ENCODE data around the gene SMAD7.

DNA sequence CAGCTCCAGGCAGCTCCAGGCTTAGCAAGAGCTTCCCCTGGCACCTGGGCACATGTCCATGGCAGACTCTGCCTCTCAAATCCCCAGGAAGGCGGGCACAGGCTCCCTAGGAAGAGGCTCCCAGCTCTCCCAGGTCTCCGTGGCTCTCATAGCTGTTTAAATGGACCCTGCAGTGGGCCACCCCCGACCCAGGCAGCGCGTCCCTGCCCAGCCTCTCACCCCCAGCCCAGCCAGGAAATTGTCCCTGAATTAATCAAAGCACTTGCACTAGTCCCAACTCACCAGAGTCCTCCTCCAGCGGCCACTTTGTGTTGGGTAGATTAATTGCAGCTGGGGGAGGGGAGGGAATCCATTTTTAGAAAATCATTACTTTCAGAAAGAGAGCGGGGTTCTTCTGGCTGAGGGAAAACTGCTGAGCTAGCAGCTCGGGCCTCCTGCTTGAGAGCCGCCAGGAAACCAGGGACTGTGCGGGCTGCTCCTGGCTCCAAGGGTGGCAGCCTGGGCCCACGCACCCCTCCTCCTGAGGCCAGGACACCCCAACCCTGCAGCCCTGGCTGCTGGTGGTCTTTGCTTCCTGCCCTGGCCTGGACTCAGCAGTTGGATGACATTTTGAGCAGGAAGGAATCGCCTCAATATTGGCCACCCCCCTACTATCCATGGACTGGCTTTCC lies 36.0 kb downstream of the SMAD7 start:
- TF ChIP-seq, protein P1, sequence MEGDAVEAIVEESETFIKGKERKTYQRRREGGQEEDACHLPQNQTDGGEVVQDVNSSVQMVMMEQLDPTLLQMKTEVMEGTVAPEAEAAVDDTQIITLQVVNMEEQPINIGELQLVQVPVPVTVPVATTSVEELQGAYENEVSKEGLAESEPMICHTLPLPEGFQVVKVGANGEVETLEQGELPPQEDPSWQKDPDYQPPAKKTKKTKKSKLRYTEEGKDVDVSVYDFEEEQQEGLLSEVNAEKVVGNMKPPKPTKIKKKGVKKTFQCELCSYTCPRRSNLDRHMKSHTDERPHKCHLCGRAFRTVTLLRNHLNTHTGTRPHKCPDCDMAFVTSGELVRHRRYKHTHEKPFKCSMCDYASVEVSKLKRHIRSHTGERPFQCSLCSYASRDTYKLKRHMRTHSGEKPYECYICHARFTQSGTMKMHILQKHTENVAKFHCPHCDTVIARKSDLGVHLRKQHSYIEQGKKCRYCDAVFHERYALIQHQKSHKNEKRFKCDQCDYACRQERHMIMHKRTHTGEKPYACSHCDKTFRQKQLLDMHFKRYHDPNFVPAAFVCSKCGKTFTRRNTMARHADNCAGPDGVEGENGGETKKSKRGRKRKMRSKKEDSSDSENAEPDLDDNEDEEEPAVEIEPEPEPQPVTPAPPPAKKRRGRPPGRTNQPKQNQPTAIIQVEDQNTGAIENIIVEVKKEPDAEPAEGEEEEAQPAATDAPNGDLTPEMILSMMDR (IDR thresholded peaks at IDR 0.05) = no peak
- TF ChIP-seq EP300 (IDR thresholded peaks at IDR 0.05) (no peak), POLR2AphosphoS5 (IDR thresholded peaks at IDR 0.05) (no peak)

All from esophagus muscularis mucosa (tissue), 4 donors.